Ureter (tissue), 1 donor: ENCODE measurements around the gene EIF4G3. TPM values are rescaled to one million over a fixed set of nuclear protein-coding genes. Genes with fewer than 3 reads are reported as not detected.

Experiments
- DNase-seq: peaks from one replicate; pipeline ENCODE4 v3.0.0-alpha.2; 2020; ENCODE audit warnings: low spot score
- total RNA-seq: library from RNA; stranded (reverse); gene quantifications from one replicate; pipeline ENCODE4 v1.2.4, GENCODE V29; 2023
- donor health status: DM: yes; HTN: yes; CAD: no.

The EIF4G3 gene
- total RNA-seq, 1 donor from 2014 or later, result 93.9 TPM

DNA sequence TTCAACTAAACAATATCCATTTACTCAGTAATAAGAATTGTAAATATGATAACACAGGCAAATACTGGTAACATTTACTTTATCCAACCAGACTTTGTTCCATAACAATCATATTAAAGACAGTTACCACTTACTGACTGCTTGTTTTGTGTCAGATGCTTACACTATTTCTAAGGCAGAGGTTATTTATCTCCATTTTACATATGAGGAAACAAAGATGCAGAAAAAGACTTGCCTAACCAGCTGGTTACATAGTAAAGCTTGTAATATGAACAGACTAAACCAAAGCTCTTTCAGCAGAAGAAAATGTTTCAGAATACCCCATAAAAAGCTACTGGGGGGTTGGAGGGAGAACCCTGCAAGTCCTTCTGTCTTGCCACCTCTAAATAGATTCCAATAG, 180.1 kb downstream of the EIF4G3 start:
- DNase-seq, result no peak

DNA sequence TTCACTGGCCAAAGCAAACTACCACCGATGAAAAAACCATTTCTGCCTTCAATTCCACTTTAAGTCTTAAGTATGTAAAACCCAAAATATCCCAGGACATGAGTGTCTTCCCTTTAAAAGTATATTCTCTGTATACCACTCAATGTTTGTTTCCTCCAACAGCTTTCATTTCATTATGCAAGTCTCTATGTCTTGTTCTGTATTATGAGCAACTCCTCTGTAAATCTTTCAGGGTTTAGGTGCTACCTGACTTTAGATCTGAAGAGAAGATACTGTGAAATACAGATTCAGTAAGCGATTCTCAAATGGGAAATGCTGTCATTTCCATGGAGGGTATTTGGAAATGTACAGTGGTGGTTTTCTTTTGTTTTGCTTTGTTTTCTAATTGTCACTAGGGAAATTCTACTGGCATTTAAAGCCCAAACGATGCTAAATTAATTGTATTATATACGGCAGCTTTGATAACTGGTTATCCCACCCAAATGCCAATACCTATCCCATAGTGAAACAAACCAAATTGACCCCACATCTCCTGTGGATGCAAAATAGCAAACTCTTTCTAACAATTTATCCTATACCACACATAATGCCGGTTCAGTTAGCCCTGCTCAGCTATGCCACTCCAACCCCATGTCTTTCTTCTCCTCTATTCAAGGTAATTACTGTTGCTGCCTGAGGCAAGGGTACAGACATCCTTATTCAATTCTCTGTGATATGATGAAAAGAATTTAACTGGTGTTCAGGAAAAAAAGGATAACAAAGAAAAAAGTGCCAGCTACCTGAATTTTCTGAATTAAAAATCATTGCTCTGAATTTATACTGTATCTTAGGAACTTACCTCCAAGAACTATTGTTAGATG, 182.8 kb downstream of the EIF4G3 start:
- DNase-seq, result no peak

DNA sequence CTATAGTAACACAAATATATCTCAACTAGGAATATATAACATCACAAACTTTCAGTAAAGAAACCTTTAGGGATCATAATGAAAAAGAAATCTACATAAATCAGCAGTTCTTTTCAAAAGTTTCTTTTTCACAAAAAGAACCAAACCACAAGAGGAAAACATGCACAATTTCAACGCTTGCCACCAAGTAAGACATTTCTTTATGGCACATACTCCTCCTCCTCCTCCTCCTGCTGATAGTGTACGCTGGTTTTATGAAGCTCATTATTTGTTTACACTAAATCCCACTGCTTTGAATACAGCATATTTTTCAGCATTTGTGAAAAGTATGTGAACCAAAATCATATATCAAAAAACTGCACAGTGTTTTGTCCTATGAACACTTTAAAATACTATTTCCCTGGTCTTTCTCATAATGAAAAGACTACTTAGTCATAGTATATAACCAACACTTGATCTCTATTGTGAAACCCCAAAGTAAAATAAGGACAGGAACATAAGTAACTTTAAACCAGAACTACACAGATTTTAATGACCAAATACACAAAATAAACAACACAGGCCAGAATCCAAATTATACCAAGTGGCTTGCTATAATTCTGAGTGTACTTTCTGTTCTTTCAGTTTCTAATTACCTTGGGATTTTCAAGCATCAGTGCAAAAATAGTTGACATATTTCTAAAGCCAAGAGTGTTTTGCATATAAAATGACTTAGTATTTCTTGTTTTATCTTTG, 184.2 kb downstream of the EIF4G3 start:
- DNase-seq, result no peak

DNA sequence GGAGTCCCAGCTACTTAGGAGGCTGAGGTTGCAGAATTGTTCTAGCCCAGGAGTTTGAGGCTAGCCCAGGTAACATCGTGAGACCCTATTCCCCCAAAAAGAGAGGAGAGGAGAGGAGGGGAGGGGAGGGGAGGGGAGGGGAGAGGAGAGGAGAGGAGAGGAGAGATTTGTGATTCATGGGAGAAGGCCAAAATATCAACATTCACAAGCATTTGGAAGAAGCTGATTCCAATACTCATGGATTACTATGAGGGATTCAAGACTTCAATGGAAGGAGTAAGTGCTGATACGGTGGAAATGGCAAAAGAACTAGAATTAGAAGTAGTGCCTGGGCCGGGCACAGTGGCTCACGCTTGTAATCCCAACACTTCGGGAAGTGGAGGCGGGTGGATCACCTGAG, 187.8 kb downstream of the EIF4G3 start:
- no peak for DNase-seq

DNA sequence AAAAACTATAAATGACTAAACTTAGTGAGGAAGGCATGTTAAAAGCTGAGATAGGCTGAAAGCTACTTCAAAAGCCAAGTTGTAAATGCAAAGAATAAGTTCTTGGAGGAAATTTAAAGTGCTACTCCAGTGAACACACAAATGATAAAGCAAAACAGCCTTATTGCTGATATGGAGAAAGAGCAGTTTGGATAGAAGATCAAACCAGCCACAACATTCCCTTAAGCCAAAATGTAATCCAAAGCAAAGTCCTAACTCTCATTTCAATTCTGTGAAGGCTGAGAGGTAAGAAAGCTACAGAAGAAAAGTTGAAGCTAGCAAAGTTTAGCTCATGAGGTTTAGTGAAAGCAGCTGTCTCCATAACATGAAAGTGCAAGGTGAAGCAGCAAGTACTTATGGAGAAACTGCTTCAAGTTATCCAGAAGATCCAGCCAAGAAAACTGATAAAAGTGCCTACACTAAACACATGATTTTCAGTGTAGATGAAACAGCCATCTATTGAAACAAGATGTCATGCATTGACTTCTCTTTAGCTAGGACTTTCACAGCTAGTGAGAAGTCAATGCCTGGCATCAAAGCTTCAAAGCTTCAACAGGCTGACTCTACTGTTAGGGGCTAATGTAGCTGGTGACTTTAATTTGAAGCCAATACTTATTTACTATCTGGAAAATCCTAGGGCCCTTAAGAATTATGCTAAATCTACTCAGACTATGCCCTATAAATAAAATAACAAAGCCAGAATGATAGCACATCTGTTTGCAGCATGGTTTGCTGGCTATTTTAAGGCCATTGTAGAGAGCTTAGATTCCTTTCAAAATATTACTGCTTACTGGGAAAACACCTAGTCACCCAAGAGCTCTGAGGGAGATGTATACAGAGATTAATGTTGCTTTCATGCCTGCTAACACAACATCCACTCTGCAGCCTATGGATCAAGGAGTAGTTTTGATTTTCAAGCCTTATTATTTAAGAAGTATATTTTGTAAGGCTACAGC, 188.6 kb downstream of the EIF4G3 start:
- DNase-seq, result no peak

DNA sequence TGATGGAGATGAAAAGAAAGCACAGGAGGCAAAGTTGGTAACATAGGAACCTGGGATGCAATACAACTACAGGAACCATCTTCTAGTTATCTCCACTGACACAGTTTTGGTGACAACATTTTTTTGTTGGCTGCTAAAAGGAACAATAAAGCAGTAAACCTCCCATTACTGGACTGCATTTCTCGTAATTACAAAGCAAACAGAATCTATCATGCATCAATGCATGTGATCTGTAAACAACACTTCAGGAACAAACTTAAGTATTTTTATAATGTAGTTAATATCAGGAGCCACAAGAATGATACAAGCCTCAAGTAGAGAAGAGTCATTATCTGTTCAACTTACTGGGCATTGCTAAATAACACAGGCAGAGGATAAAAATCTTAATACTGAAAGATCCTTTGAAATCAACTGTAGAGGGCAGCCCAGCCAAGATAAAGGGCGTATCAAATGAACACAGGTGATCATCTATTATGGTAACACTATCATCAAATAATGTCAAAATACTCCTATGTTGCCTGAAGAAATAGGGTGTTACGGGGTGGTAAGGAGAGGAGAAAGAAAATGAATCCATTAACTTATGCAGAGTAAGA, 193.3 kb downstream of the EIF4G3 start:
- no peak for DNase-seq

DNA sequence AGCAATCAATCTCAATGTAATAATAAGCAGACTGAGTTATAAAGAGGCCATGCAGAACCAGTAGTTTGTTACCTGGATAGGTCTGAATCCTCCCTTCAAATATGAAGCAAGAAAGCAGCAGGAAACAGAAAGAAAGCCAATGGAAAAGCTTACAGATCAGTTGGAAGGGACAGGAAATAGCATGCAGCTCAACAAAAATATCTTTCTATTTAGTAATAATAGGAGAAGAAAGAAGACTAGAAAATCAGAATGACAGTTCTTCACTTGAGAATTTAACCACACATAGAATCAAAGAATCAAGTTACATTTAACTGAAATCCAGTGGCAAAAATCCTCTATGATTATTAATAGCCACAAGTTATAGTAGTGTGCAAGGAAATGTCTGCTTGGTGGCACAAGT, 194.4 kb downstream of the EIF4G3 start:
- no peak for DNase-seq

DNA sequence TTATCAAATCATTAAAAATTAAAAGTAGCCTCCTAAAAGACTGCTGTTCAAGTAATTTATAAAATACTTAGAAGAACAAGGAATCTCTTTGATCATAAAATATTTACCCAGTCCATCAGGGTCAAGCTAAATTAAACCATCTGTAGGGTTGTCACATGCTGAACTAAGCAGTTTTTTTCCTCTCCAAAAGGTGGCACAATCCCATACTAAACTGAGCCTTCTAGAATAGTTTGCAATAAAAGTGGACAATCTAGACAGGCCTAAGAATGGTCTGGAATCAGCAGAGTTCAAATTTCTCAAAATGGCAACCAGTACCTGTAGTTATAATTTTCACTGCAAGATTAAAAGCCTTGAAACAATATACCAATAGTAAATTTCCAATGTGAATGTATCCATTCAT, 194.8 kb downstream of the EIF4G3 start:
- no peak for DNase-seq

DNA sequence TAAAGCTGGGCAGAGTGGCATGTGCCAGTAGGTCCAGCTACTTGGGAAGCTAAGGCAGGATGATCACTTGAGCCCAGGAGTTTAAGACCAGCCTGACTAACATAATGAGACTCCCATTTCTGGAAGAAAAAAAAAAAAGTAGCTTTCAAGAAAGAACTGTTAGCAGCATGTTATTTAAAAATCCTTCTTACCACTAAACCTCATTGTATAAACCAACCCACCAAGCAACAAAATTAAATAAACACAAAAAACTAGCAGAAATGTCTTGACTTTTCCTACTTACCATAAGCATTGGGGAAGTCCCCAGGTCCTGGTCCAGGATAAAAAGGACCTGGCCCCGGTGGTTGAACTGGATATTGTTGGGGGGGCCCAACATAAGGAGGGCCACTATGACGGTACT, 196.6 kb downstream of the EIF4G3 start:
- no peak for DNase-seq

DNA sequence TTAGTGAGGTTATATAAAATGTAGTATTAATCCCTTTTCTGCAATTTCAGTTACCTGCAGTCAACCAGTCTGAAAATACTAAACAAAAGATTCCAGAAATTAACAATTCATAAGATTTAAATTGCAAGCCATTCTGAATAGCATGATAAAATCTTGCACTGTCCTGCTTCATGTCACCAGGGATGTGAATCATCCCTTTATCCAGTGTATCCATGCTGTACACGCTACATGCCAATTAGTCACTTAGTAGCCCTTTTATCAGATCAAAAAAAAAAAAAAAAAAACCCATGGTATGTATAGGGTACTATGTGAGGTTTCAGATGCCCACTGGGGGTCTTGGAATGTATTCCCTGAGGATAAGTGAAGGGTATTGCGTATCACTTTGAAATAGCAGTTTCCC, 198.3 kb downstream of the EIF4G3 start:
- no peak for DNase-seq

DNA sequence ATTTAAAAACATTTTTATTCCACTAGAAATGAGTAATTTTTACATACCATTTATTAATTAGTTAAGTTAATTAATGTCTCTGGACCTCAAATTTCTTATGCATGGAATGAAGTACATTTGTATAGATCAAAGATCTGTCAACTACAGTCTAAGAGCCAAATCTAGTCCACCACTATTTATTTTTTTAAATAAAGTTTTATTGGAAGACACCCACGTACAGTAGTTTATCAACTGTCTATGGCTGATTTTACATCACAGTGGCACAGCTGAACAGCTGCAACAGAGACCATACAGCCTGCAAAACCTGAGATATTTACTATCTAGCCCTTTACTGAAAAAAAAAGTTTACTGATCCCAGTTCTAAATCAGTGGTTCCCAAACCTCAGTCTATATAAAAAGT, 201.0 kb downstream of the EIF4G3 start:
- no peak for DNase-seq

DNA sequence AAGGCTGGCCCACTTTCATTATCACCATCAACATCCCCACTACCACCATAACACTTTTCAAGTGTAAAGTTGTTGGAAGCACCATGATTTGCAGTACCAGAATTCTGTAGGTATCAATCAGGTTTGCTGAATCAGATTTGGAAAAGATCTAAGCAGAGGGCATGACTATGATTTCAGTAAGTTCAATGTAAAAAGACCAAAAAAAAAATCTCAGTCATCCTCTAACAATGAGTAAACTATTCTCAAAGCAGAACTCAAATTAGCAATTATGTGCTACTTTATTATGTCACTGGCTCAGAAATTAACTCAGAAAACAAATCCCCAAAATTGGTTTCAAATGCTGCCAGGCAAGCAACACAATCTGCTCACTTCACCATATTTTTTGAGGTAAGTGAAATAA, 201.7 kb downstream of the EIF4G3 start:
- DNase-seq, result no peak

DNA sequence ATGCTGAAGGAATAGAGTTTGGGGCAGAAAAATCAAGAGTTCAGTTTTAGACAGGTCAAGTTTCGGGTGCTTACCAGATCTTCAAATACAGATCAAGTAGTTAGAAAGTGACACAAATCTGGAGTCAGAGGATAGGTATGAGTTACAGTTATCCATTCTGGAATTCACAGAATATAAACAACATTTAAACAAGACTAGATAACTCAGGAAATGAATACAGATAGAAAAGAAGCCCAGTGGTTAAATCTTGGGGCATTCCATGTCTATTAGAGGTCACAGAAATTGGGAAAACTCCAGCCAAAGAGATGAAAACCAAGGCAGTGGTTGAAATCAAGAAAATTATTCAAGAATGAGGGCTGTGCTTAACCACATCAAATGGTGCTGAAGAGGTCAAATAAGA, 202.6 kb downstream of the EIF4G3 start:
- DNase-seq, result no peak

DNA sequence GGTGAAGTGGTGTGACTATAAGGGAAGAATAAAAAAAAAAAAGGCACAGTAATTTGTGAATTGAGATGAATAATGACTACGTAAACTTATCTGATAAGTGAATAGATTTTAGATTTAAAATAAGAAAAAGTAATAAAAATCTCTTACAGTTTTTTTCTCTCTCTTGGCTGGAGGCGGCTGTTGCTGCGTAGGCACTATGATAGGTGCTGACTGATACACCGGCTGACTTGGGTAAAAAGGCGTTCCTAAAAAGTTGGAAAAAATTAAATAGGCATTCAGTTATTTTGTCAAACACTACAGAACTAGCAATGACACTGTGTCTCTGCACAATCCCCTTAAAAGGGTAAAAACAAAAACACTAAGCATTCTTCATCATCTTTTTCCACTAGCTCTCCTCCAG, 203.8 kb downstream of the EIF4G3 start:
- DNase-seq, result no peak

DNA sequence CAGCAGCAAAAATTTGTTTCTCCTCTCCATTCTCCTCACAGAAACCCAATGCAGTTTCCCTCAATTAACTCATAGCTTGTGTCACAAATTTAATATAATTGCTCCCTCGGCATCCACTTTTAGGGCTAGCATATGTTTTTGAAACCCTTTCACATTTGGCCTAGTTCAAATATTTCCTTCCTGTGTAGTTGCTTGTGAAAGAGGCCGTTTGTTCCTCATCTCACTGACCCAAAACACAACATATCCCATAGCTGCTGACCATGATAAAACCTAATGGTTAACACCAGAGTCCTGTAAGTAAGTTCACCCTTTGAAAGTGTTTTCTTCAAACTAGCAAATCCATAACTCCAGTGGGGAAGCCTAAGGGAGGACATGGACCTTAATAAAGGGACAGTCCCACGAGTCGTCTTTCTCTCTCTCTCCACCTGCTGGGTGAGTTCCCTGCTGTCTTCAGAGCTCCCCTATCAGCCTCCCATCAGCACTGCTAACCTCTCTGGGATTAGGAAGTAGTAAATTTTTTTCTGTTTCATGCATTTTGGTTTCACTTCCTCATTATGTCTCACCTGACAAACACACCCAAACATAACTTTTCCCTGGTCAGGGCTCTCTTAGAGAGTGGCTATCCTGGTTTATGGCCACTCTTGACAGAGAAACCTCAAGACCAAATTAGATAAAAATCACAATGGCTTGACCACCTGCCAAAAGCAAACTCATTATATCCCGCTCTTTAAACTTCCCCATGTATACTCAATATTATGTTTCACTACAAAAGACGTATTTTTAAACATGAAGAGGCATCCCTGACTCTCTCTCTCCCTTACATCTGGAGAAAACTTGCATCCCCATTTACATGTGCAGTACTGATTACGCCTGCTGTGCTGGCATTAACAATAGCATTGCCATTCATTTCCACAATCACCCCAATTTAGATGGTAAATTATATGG, 211.9 kb downstream of the EIF4G3 start:
- no peak for DNase-seq

DNA sequence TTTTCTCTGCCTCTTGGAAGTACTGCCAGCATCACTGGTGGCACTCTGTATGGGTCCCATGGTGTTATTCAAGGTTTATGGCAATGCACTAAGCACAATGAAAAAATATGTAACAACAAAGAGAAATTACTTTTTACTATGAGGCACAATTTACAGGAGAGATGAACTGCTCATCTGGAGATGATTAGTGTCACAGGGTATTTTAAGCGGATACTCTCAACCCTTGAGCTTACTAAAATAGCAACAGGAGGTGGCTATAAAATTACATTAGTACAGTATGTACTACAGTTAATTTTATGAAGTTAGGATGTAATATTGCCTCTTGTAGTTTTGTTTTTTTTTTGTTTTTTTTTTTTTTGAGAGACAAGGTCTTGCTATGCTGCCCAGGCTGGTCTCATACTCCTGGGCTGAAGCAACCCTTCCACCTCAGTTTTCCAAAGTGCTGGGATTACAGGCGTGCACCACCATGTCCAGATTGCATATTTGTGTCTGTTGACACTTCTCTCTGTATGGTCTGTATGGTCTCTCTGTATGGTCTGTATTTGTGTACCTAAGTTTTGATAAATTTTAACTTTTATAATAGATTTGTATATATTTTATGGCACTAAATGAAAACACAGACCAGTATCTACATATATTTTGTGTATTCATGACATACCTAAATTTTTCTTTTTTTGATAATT, 214.0 kb downstream of the EIF4G3 start:
- DNase-seq, result no peak

DNA sequence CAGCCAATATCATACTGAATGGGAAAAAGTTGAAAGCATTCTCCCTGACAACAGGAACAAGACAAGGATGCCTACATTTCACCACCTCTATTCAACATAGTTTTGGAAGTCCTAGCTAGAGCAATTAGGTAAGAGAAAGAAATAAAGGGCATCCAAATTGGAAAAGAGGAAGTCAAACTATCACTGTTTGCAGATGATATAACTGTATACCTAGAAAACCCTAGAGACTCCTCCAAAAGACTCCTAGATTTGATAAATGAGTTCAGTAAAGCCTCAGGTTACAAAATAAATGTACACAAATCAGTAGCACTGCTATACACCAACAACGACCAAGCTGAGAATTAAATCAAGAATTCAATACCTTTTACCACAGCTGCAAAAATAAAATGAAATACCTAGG, 218.3 kb downstream of the EIF4G3 start:
- no peak for DNase-seq

DNA sequence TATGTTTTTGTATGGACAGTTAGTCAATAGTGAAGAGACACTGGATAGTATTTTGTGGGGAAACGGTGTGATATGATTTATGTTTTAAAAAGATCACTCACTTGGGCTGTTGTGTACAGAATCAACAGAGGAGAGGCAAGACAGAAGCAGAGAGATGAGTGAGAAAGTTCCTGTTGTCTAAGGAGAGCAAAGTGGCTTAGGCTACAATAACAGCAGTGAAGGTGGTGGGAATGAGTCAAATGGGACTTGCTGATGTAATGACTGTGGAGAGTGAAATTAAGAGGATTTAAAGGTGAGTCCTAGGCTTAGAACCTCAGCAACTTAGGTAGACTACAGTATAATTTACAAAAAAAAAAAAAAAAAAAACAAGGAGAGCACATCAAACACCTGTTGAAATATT, 220.4 kb downstream of the EIF4G3 start:
- DNase-seq, result no peak

DNA sequence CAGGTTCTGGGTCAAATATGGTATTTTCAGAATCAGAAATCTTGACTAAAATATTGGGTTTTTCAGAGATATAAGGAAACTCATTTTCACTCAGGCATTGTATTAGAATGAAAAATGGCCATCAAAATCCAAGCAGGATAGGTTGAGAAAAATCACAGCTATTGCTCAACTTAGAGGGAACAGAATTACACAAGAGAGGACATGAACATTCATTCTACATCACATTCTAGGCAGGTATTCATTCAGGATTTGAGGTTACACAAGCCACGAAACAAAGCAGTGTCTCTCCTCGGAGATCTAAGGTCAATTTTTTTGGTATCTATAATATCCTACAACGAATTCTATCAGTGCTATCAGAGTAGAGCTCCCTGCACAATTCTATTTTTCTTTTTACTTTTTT, 226.0 kb downstream of the EIF4G3 start:
- no peak for DNase-seq
